ENCODE measurements around the gene LSG1. TPM values are rescaled to one million over a fixed set of nuclear protein-coding genes. Genes with fewer than 3 reads are reported as not detected.

Gene LSG1
- total and polyA plus RNA-seq, 10 of the 15 experiments (the other 5 are each of a cell fraction or from before 2014, with no cell fraction given): 14.3 to 75.6 (median 54.4) TPM

DNA sequence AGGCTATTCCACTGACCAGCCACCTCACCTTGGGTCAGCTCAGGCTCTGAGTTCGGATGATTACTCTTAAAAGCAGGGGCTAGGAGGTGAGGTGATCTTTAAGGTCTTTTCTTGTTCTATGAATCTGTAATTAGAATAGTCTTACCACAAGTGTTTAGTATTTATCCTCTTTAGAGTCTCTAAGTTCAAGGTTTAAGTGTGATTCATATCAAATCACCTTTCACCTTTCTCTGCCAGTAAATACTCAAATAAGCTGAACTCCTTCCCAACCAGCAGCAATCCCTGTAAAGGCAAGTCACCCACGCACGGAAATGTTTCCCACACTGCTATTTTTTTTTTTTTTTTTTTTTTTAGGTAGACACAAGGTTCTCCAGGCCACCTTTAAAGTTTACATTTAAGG, 24.2 kb downstream of the LSG1 start:
- WGBS (ENCODE audit: insufficient coverage, insufficient replicate concordance, low lambda C conversion rate, missing lambda C conversion rate): 98% methylated on average over 3 of the region's 3 CpGs
- no TSS peak for BruUV-seq (replicated peaks)
- H3K4me3 ChIP-seq: no peak overlapping the region
- ChIA-PET CTCF (interaction anchor here (0.6 to 1.4 kb wide), 3 partner anchors 14 to 80 kb away, joined by 3 to 4 read pairs (median 3); partner anchors contain the start of gene LSG1), POLR2A (no interaction called here), SMC1A (ENCODE audit: uncharacterized antibody, unreplicated experiment) (interaction anchor here (1.4 kb wide), 1 partner anchor 24 kb away, joined by 4 read pairs; the partner anchor contains the start of gene LSG1), RAD21 (ENCODE audit: unreplicated experiment) (no interaction called here)
- in situ Hi-C loops (cut with MboI) (no loop called here), intact Hi-C loops (cut with micrococcal nuclease; ENCODE audit: unreplicated experiment) (no loop called here)
- peaks cover 13 to 43% of the 10 kb centered on the region in 2 experiments for H3K36me3 ChIP-seq (ENCODE audit: control insufficient read depth in 2 of 2, insufficient read depth in 2 of 2, low read length in 1 of 2)
- ATAC-seq (no peak), FAIRE-seq (no peak), DNase-seq (ENCODE audit: low read depth, low spot score) (no peak)
- H2AFZ ChIP-seq (ENCODE audit: control insufficient read depth, low read depth, low read length): no peak overlapping the region
- H4K20me1 ChIP-seq (ENCODE audit: control insufficient read depth, insufficient read depth): no peaks in the 10 kb centered on the region
- no peaks in the 10 kb centered on the region for H3K9me3 ChIP-seq (replicated peaks; ENCODE audit: control insufficient read depth, insufficient read depth, low read length)
- no peaks in the 10 kb centered on the region for H3K27me3 ChIP-seq (replicated peaks in 1 of 2; ENCODE audit: control insufficient read depth in 2 of 2, insufficient read depth in 2 of 2, low read length in 1 of 2)
- H3K4me2 ChIP-seq (ENCODE audit: control insufficient read depth, insufficient read depth): no peak overlapping the region
- no peaks in the 10 kb centered on the region for H3K4me1 ChIP-seq (ENCODE audit: control insufficient read depth, insufficient read depth, low read length)
- H3K79me2 ChIP-seq (ENCODE audit: control insufficient read depth, insufficient read depth, low read length): no peaks in the 10 kb centered on the region
- H3K27ac ChIP-seq (ENCODE audit: control insufficient read depth, insufficient read depth): no peak overlapping the region
- no peak overlapping the region for H3K9ac ChIP-seq (ENCODE audit: control insufficient read depth, insufficient read depth, low read length)
- TF ChIP-seq ZBTB11 (CRISPR knock-in tag; IDR thresholded peaks at IDR 0.05) (no peak), EP300 (IDR thresholded peaks at IDR 0.05; ENCODE audit: borderline replicate concordance in 1 of 2, control insufficient read depth in 1 of 2, low read depth in 2 of 2, low read length in 2 of 2) (no peak), FOS (IDR thresholded peaks at IDR 0.05; ENCODE audit: borderline replicate concordance, extremely low read depth, insufficient read length) (no peak), SREBF1 (IDR thresholded peaks at IDR 0.05; ENCODE audit: low read length) (no peak), YY1 (IDR thresholded peaks at IDR 0.05; ENCODE audit: low read depth, low read length) (no peak), NFIC (IDR thresholded peaks at IDR 0.05; ENCODE audit: low read depth, low read length) (no peak), STAT3 (IDR thresholded peaks at IDR 0.05; ENCODE audit: low read depth, low read length) (no peak), CHD2 (IDR thresholded peaks at IDR 0.05; ENCODE audit: borderline replicate concordance, low read depth, low read length) (no peak), CHD1 (IDR thresholded peaks at IDR 0.05; ENCODE audit: low read depth, low read length) (no peak), NFYB (IDR thresholded peaks at IDR 0.05; ENCODE audit: insufficient read depth, low read depth, low read length) (no peak), NR2C2 (IDR thresholded peaks at IDR 0.05; ENCODE audit: borderline replicate concordance, control insufficient read depth, insufficient read length, low read depth) (no peak), EGR1 (IDR thresholded peaks at IDR 0.05; ENCODE audit: borderline replicate concordance in 1 of 2, low read depth in 2 of 2, low read length in 2 of 2) (no peak), SMAD1 (IDR thresholded peaks at IDR 0.05; ENCODE audit: low read depth, partially characterized antibody) (no peak), SREBF2 (IDR thresholded peaks at IDR 0.05; ENCODE audit: low read length) (no peak), POLR2A (IDR thresholded peaks at IDR 0.05; ENCODE audit: low read depth, low read length) (no peak)
- TF ChIP-seq, protein P1, sequence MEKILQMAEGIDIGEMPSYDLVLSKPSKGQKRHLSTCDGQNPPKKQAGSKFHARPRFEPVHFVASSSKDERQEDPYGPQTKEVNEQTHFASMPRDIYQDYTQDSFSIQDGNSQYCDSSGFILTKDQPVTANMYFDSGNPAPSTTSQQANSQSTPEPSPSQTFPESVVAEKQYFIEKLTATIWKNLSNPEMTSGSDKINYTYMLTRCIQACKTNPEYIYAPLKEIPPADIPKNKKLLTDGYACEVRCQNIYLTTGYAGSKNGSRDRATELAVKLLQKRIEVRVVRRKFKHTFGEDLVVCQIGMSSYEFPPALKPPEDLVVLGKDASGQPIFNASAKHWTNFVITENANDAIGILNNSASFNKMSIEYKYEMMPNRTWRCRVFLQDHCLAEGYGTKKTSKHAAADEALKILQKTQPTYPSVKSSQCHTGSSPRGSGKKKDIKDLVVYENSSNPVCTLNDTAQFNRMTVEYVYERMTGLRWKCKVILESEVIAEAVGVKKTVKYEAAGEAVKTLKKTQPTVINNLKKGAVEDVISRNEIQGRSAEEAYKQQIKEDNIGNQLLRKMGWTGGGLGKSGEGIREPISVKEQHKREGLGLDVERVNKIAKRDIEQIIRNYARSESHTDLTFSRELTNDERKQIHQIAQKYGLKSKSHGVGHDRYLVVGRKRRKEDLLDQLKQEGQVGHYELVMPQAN (conservative IDR thresholded peaks at IDR 0.05): no peak
- TF ChIP-seq, protein P2, sequence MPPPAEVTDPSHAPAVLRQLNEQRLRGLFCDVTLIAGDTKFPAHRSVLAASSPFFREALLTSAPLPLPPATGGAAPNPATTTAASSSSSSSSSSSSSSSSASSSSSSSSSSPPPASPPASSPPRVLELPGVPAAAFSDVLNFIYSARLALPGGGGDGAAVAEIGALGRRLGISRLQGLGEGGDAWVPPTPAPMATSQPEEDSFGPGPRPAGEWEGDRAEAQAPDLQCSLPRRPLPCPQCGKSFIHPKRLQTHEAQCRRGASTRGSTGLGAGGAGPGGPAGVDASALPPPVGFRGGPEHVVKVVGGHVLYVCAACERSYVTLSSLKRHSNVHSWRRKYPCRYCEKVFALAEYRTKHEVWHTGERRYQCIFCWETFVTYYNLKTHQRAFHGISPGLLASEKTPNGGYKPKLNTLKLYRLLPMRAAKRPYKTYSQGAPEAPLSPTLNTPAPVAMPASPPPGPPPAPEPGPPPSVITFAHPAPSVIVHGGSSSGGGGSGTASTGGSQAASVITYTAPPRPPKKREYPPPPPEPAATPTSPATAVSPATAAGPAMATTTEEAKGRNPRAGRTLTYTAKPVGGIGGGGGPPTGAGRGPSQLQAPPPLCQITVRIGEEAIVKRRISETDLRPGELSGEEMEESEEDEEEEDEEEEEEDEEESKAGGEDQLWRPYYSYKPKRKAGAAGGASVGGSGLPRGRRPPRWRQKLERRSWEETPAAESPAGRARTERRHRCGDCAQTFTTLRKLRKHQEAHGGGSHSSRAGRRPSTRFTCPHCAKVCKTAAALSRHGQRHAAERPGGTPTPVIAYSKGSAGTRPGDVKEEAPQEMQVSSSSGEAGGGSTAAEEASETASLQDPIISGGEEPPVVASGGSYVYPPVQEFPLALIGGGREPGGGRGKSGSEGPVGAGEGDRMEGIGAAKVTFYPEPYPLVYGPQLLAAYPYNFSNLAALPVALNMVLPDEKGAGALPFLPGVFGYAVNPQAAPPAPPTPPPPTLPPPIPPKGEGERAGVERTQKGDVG (CRISPR knock-in tag; IDR thresholded peaks at IDR 0.05): no peak
